Vagina (tissue), 2 donors: ENCODE data around the gene SNED1. TPM values are rescaled to one million over a fixed set of nuclear protein-coding genes. Genes with fewer than 3 reads are reported as not detected.
A peak's percentile ranks its signal among the peaks of the same experiment; 100 is the strongest.

Experiments used
- DNase-seq, 2 donors: peaks; one replicate each; pipeline ENCODE4 v3.0.0-alpha.2; 2017; ENCODE audit errors: extremely low spot score in 2 of 2
- H3K27ac ChIP-seq: fragments of 200-600 bp; sonication (generic); one replicate; pipeline ENCODE4 v1.5.1; 2019
- H3K27me3 ChIP-seq: fragments of 200-600 bp; sonication (generic); one replicate; pipeline ENCODE4 v1.5.1; 2019
- H3K36me3 ChIP-seq, 2 donors: fragments of 200-600 bp; sonication (generic); one replicate each; pipeline ENCODE4 v1.5.1; 2017 to 2019
- H3K4me1 ChIP-seq: fragments of 200-600 bp; sonication (generic); one replicate; pipeline ENCODE4 v1.5.1; 2019
- H3K4me3 ChIP-seq, 2 donors: fragments of 200-600 bp; sonication (generic); 1 replicate in 1 of 2; 2 replicates in 1 of 2; pipeline ENCODE4 v1.5.1; 2016 to 2019
- H3K9me3 ChIP-seq: fragments of 200-600 bp; sonication (generic); one replicate; pipeline ENCODE4 v1.5.1; 2019
- POLR2A ChIP-seq, 2 donors: fragments of 450-650 bp; IDR thresholded peaks; one replicate each; pipeline ENCODE4 v1.6.1; 2017; ENCODE audit warnings: antibody characterized with exemption in 2 of 2, mild to moderate bottlenecking in 2 of 2, moderate library complexity in 2 of 2
- POLR2AphosphoS5 ChIP-seq, 2 donors: sonication (generic); formaldehyde crosslinking; IDR thresholded peaks; one replicate each; pipeline ENCODE4 v1.9.0; 2017; ENCODE audit warnings: antibody characterized with exemption in 2 of 2, mild to moderate bottlenecking in 2 of 2, low read depth in 1 of 2; ENCODE audit not compliant: insufficient read depth in 1 of 2
- intact Hi-C: fragments of 100-400 bp; cut with DNase I; formaldehyde crosslinking; loops from one replicate; pipeline ENCODE4 v1.15.1; 2023
- total RNA-seq: library from RNA; depleted of rRNA; stranded (reverse); fragments of >200 nt; gene quantifications from one replicate; pipeline ENCODE4 v1.2.3, GENCODE V29; 2016
- TF ChIP-seq, protein P1 (sequence below), 3 experiments: fragments of 450-650 bp in 2 of 3; fragments of 200-600 bp in 1 of 3; sonication (generic) in 1 of 3; IDR thresholded peaks; one replicate each; pipeline ENCODE4 v1.5.1; 2017 to 2019; ENCODE audit warnings: antibody characterized with exemption in 3 of 3, mild to moderate bottlenecking in 2 of 3, moderate library complexity in 2 of 3

Gene SNED1
- total RNA-seq, 1 donor from 2014 or later = 55.5 TPM

DNA sequence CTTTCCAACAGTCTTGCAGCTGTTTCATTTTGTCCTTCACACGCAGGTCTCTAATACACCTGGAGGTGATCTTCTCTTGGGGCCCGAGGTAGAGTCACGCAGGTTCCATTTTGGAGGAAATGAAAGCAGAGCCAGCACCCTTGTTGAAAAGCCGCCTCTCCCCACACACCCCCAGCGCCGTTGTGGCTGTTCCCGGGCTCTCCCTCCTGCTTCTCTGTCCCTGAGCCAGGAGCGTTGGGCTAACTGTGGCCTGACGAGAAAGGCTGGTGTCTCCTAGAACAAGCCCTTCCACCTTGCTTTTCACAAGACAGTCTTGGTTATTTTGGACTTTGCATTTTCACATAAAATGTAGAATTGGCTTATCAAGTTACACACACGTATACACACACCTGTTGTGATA, 16.3 kb downstream of the SNED1 start:
- intact Hi-C loops = no loop called here

DNA sequence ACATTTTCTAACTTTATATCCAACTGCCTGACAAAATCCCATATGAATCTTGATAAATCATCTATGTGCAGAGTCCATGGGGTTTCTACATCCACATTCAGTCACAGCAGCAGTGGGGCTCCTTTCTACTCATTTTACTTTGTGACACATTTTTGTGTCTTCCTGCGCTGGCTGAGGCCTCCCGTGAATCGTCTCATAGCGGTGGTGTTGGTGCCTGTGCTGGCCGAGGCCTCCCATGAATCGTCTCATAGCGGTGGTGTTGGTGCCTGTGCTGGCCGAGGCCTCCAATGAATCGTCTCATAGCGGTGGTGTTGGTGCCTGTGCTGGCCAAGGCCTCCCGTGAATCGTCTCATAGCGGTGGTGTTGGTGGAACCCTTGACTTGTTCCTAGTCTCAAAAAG, 17.0 kb downstream of the SNED1 start:
- DNase-seq = no peak
- Histone ChIP-seq H3K36me3 (no peaks in the 10 kb centered on the region), H3K9me3 (no peaks in the 10 kb centered on the region), H3K4me3 (no peak overlapping the region), H3K27me3 (no peaks in the 10 kb centered on the region), H3K27ac (no peak overlapping the region), H3K4me1 (peaks cover 20% of the 10 kb centered on the region)
- intact Hi-C loops = no loop called here
- no peak for TF ChIP-seq POLR2A (IDR thresholded peaks at IDR 0.05)
- TF ChIP-seq POLR2AphosphoS5 (IDR thresholded peaks at IDR 0.05; ENCODE audit: insufficient read depth in 1 of 2, low read depth in 1 of 2) = no peak
- TF ChIP-seq, protein P1, sequence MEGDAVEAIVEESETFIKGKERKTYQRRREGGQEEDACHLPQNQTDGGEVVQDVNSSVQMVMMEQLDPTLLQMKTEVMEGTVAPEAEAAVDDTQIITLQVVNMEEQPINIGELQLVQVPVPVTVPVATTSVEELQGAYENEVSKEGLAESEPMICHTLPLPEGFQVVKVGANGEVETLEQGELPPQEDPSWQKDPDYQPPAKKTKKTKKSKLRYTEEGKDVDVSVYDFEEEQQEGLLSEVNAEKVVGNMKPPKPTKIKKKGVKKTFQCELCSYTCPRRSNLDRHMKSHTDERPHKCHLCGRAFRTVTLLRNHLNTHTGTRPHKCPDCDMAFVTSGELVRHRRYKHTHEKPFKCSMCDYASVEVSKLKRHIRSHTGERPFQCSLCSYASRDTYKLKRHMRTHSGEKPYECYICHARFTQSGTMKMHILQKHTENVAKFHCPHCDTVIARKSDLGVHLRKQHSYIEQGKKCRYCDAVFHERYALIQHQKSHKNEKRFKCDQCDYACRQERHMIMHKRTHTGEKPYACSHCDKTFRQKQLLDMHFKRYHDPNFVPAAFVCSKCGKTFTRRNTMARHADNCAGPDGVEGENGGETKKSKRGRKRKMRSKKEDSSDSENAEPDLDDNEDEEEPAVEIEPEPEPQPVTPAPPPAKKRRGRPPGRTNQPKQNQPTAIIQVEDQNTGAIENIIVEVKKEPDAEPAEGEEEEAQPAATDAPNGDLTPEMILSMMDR (IDR thresholded peaks at IDR 0.05) = no peak

More for the DNA sequence above, 16.3 kb downstream of the SNED1 start:
- H3K9me3 ChIP-seq = no peaks in the 10 kb centered on the region
- DNase-seq = no peak
- H3K36me3 ChIP-seq = no peaks in the 10 kb centered on the region
- H3K4me3 ChIP-seq = no peak overlapping the region
- no peaks in the 10 kb centered on the region for H3K27me3 ChIP-seq
- TF ChIP-seq POLR2A (IDR thresholded peaks at IDR 0.05) (no peak), POLR2AphosphoS5 (IDR thresholded peaks at IDR 0.05; ENCODE audit: insufficient read depth in 1 of 2, low read depth in 1 of 2) (no peak)
- TF ChIP-seq, protein P1 (IDR thresholded peaks at IDR 0.05) = no peak
- H3K27ac ChIP-seq = no peak overlapping the region
- peaks cover 27% of the 10 kb centered on the region for H3K4me1 ChIP-seq

DNA sequence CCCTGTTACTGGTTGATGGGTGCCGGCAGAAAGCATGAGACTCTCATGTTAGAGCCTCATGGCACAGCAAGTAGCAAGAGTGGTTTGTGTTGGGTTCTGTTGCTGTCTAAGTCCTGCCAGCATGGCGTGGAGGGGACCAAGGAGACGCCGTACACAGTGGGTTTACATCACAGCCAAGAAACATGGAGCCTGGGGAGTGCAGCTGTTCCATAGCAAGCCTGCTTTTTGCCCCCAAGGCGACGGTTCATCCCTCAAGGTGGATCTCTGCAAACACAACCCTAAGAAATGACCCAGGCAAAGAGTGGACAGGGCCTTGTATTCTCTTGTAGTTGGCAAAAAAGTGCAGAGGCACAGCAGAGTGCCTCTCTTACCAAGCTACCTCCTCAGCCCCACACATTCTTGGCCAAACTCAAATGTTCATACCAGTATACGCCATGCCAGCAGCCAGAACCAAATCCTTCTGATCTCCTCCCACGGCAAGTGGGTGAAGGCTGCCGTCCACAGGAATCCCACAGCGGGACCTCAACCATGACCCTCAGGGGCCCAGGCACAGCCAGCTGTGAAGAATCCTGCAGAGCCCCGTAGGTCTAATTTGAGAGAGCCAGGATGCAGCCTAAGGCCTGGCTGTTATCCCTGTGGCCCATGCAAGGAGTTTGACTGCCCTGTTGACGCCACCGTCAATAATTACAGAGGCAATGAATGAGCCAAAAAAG, 19.0 kb downstream of the SNED1 start:
- Histone ChIP-seq H3K27me3 (no peaks in the 10 kb centered on the region), H3K9me3 (no peaks in the 10 kb centered on the region), H3K36me3 (no peaks in the 10 kb centered on the region), H3K27ac (no peak overlapping the region), H3K4me1 (peaks cover under 1% of the 10 kb centered on the region), H3K4me3 (no peak overlapping the region)
- intact Hi-C loops = no loop called here
- DNase-seq = peak in 1 of 2 donors; percentile 77
- no peak for TF ChIP-seq POLR2AphosphoS5 (IDR thresholded peaks at IDR 0.05; ENCODE audit: insufficient read depth in 1 of 2, low read depth in 1 of 2)
- no peak for TF ChIP-seq POLR2A (IDR thresholded peaks at IDR 0.05)
- TF ChIP-seq, protein P1 (IDR thresholded peaks at IDR 0.05) = no peak

DNA sequence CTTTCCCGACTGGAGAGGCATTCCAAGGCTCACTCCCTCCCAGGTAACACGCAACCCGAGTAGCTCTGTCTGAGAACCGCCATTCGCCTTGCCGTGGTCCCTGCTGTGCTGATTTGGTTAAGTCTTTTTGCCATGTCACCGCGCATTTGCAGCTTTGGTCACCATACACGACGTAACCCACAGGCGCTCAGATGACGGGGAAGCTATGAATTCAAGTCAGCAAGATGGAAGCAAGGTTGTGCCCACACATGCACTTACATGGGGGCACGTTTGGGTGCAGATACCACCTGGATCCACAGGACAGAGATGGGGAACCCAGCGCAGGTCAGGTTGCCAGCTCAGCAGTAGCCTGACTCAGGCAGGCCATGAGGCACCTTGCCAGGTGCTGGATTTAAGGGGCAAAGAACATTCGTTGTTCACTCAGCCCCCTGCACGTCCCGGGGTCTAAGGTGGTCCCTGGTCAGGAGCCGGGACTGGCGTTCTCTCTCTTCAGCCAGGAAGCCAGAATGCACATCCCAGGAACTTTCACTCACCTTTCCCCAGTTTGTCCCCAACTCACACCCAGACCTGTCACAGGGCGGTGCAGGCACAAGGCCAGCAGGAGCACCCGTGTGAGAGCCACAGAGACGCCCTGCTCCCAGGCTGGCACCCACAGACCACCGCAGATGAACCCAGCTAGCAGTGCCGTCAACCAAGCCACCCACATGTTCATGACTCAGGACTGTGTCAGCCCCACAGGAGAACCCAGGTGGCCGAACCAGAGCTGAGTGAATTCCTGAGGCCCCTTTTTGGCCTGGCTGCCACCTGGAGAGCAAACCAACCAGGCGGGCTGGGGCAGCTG, 19.9 kb downstream of the SNED1 start:
- intact Hi-C loops = no loop called here
- DNase-seq = peak in 1 of 2 donors; percentile 81
- no peaks in the 10 kb centered on the region for H3K36me3 ChIP-seq
- no peaks in the 10 kb centered on the region for H3K9me3 ChIP-seq
- TF ChIP-seq, protein P1 (IDR thresholded peaks at IDR 0.05) = no peak
- no peaks in the 10 kb centered on the region for H3K4me1 ChIP-seq
- H3K4me3 ChIP-seq = no peak overlapping the region
- no peak overlapping the region for H3K27ac ChIP-seq
- H3K27me3 ChIP-seq = no peaks in the 10 kb centered on the region
